Effector CD8-positive, alpha-beta T cell (primary cell): ENCODE results near the gene SYPL2.

Experiments
- DNase-seq: peaks from one replicate; lab custom pipeline; 2025; lab: John Stamatoyannopoulos, UW

Gene SYPL2

GRCh38 chr1:109516872-109517271, 50.5 kb downstream of the SYPL2 start:
- no peak for DNase-seq

- DNase-seq, result no peak
Observed at GRCh38 chr1:109517337-109517736, 51.0 kb downstream of the SYPL2 start.

GRCh38 chr1:109521002-109521951, 54.9 kb downstream of the SYPL2 start:
- no peak for DNase-seq

- no peak for DNase-seq
Observed at GRCh38 chr1:109522026-109522425, 55.7 kb downstream of the SYPL2 start.

- no peak for DNase-seq
Observed at GRCh38 chr1:109523706-109524105, 57.4 kb downstream of the SYPL2 start.

GRCh38 chr1:109527098-109527811, 60.9 kb downstream of the SYPL2 start:
- no peak for DNase-seq

GRCh38 chr1:109527846-109528695, 61.7 kb downstream of the SYPL2 start:
- DNase-seq, result no peak

- DNase-seq, result no peak
Observed at GRCh38 chr1:109528712-109529111, 62.4 kb downstream of the SYPL2 start.

- no peak for DNase-seq
Observed at GRCh38 chr1:109529881-109530456, 63.6 kb downstream of the SYPL2 start.

- DNase-seq, result no peak
Observed at GRCh38 chr1:109530457-109531087, 64.2 kb downstream of the SYPL2 start.

- no peak for DNase-seq
Observed at GRCh38 chr1:109531380-109531779, 65.0 kb downstream of the SYPL2 start.
